HepG2 (cell line): ENCODE results near the gene RREB1. TPM values are rescaled to one million over a fixed set of nuclear protein-coding genes. Genes with fewer than 3 reads are reported as not detected.

Experiments
- CBFB ChIP-seq: sonication (generic); formaldehyde crosslinking; IDR thresholded peaks from 2 replicates; pipeline ENCODE4 v1.4.0; 2020; ENCODE audit warnings: missing genetic modification reagents
- FOXP1 ChIP-seq, 2 experiments: fragments of 450-650 bp in 1 of 2; IDR thresholded peaks; 2 replicates each; pipeline ENCODE4 v1.6.1; 2017 to 2018; ENCODE audit warnings: antibody characterized with exemption in 1 of 2
- GABPB1 ChIP-seq: IDR thresholded peaks from 2 replicates; pipeline ENCODE4 v1.6.1; 2016; ENCODE audit warnings: mild to moderate bottlenecking, missing genetic modification reagents, moderate library complexity, missing compliant biosample characterization
- HNRNPK ChIP-seq: fragments of 200-400 bp; formaldehyde crosslinking; IDR thresholded peaks from 2 replicates; pipeline ENCODE4 v1.6.1; 2018; ENCODE audit warnings: low read length, low read depth, moderate library complexity, mild to moderate bottlenecking; ENCODE audit not compliant: poor library complexity, severe bottlenecking
- KAT2B ChIP-seq: fragments of 150-350 bp; IDR thresholded peaks from 2 replicates; pipeline ENCODE4 v1.6.1; 2014; ENCODE audit warnings: low read depth, low read length, borderline replicate concordance
- KAT7 ChIP-seq: IDR thresholded peaks from 2 replicates; pipeline ENCODE4 v1.6.1; 2018; ENCODE audit warnings: borderline replicate concordance, missing compliant biosample characterization
- MATR3 ChIP-seq: sonication (generic); formaldehyde crosslinking; IDR thresholded peaks from 2 replicates; pipeline ENCODE4 v1.4.0; 2020; ENCODE audit warnings: missing genetic modification reagents
- MED13 ChIP-seq: sonication (generic); formaldehyde crosslinking; IDR thresholded peaks from 2 replicates; pipeline ENCODE4 v1.5.0; 2020; ENCODE audit warnings: missing genetic modification reagents
- MYC ChIP-seq: sonication (generic); formaldehyde crosslinking; IDR thresholded peaks from 2 replicates; pipeline ENCODE4 v1.9.0; 2021; ENCODE audit warnings: missing genetic modification reagents, borderline replicate concordance
- NONO ChIP-seq, 2 experiments: fragments of 450-650 bp in 1 of 2; sonication (generic) in 1 of 2; formaldehyde crosslinking in 1 of 2; IDR thresholded peaks in 1 of 2; conservative IDR thresholded peaks in 1 of 2; 2 replicates each; pipeline versions ENCODE4 v1.6.1 to v1.8.0; 2017 to 2022; ENCODE audit warnings: mild to moderate bottlenecking in 1 of 2, missing genetic modification reagents in 1 of 2, moderate library complexity in 1 of 2
- PCBP1 ChIP-seq: fragments of 200-400 bp; formaldehyde crosslinking; IDR thresholded peaks from 2 replicates; pipeline ENCODE4 v1.6.1; 2017; ENCODE audit warnings: mild to moderate bottlenecking, low read depth, low read length, borderline replicate concordance
- PHF21A ChIP-seq: sonication (generic); formaldehyde crosslinking; IDR thresholded peaks from 2 replicates; pipeline ENCODE4 v1.5.0; 2020; ENCODE audit warnings: mild to moderate bottlenecking, missing genetic modification reagents
- PRPF4 ChIP-seq: fragments of 200-400 bp; formaldehyde crosslinking; IDR thresholded peaks from 2 replicates; pipeline ENCODE4 v1.6.1; 2016; ENCODE audit warnings: low read length, low read depth; ENCODE audit not compliant: poor library complexity, severe bottlenecking
- RFX1 ChIP-seq: fragments of 450-650 bp; IDR thresholded peaks from 2 replicates; pipeline ENCODE4 v1.6.1; 2017
- SMAD9 ChIP-seq: sonication (generic); formaldehyde crosslinking; IDR thresholded peaks from 2 replicates; pipeline ENCODE4 v1.5.1; 2020; ENCODE audit warnings: mild to moderate bottlenecking, missing genetic modification reagents
- YY1 ChIP-seq: IDR thresholded peaks from 2 replicates; pipeline ENCODE4 v1.6.1; 2011; ENCODE audit warnings: low read length, low read depth, moderate library complexity, mild to moderate bottlenecking; ENCODE audit not compliant: insufficient read depth, insufficient replicate concordance
- ZNF263 ChIP-seq: sonication (generic); formaldehyde crosslinking; IDR thresholded peaks from 2 replicates; pipeline ENCODE4 v1.4.0; 2020; ENCODE audit warnings: missing genetic modification reagents
- ZNF574 ChIP-seq: sonication (generic); formaldehyde crosslinking; IDR thresholded peaks from 2 replicates; pipeline ENCODE4 v1.4.0; 2020; ENCODE audit warnings: missing genetic modification reagents
- ZNF724P ChIP-seq: sonication (generic); formaldehyde crosslinking; IDR thresholded peaks from 2 replicates; pipeline ENCODE4 v1.8.0; 2022; ENCODE audit warnings: missing genetic modification reagents, borderline replicate concordance
- ZSCAN25 ChIP-seq: sonication (generic); formaldehyde crosslinking; IDR thresholded peaks from 2 replicates; pipeline ENCODE4 v1.8.0; 2022; ENCODE audit warnings: mild to moderate bottlenecking, missing genetic modification reagents
- ZSCAN29 ChIP-seq: sonication (generic); formaldehyde crosslinking; conservative IDR thresholded peaks from 2 replicates; pipeline ENCODE4 v1.4.0; 2020; ENCODE audit warnings: mild to moderate bottlenecking, missing genetic modification reagents
- polyA plus RNA-seq, 8 experiments: library from polyadenylated mRNA; depleted of rRNA in 3 of 8; stranded (reverse) in 7 of 8; unstranded in 1 of 8; fragments of >200 nt; fragmentation: Illumina TruSeq in 4 of 8; extraction: Trizol in 4 of 8; gene quantifications; 2 replicates each; pipeline versions ENCODE4 v1.2.1 to v1.2.3, GENCODE V29; 2011 to 2016; ENCODE audit warnings: low read depth in 4 of 8, missing spikeins in 1 of 8, mixed read lengths in 1 of 8; ENCODE audit not compliant: insufficient read depth in 1 of 8
- total RNA-seq, 5 experiments: library from RNA; depleted of rRNA; stranded (reverse); fragments of >200 nt; fragmentation: Illumina TruSeq; extraction: Trizol; gene quantifications; 2 replicates each; pipeline ENCODE4 v1.2.3, GENCODE V29; 2016; ENCODE audit warnings: low read depth in 1 of 5
- TF ChIP-seq, protein P1 (sequence below): sonication (generic); formaldehyde crosslinking; IDR thresholded peaks from 2 replicates; pipeline ENCODE4 v1.4.0; 2020; ENCODE audit warnings: missing genetic modification reagents, borderline replicate concordance

RREB1 gene
- total and polyA plus RNA-seq, 2 of the 13 experiments (the other 11 are each of a cell fraction or from before 2014, with no cell fraction given), result 6.1 to 23.2 TPM

- no peak; the same call in 1 of the 2 replicates for TF ChIP-seq ZNF574 (CRISPR knock-in tag)
- TF ChIP-seq ZNF263 (CRISPR knock-in tag), result peak; percentile 83
- TF ChIP-seq MATR3 (CRISPR knock-in tag), result no peak
- 0 out of 2 replicates have a peak, but pooled peaks have one; percentile 32 for TF ChIP-seq PHF21A (CRISPR knock-in tag)
- TF ChIP-seq ZNF724P (CRISPR knock-in tag), result 0 out of 2 replicates have a peak, but pooled peaks have one; percentile 19
- peak; percentile 43; the same call in 1 of the 2 replicates for TF ChIP-seq MED13
- peak; percentile 66; the same call in 1 of the 2 replicates for TF ChIP-seq ZSCAN25 (CRISPR knock-in tag)
- TF ChIP-seq HNRNPK, result peak; percentile 94
- TF ChIP-seq, protein P1, sequence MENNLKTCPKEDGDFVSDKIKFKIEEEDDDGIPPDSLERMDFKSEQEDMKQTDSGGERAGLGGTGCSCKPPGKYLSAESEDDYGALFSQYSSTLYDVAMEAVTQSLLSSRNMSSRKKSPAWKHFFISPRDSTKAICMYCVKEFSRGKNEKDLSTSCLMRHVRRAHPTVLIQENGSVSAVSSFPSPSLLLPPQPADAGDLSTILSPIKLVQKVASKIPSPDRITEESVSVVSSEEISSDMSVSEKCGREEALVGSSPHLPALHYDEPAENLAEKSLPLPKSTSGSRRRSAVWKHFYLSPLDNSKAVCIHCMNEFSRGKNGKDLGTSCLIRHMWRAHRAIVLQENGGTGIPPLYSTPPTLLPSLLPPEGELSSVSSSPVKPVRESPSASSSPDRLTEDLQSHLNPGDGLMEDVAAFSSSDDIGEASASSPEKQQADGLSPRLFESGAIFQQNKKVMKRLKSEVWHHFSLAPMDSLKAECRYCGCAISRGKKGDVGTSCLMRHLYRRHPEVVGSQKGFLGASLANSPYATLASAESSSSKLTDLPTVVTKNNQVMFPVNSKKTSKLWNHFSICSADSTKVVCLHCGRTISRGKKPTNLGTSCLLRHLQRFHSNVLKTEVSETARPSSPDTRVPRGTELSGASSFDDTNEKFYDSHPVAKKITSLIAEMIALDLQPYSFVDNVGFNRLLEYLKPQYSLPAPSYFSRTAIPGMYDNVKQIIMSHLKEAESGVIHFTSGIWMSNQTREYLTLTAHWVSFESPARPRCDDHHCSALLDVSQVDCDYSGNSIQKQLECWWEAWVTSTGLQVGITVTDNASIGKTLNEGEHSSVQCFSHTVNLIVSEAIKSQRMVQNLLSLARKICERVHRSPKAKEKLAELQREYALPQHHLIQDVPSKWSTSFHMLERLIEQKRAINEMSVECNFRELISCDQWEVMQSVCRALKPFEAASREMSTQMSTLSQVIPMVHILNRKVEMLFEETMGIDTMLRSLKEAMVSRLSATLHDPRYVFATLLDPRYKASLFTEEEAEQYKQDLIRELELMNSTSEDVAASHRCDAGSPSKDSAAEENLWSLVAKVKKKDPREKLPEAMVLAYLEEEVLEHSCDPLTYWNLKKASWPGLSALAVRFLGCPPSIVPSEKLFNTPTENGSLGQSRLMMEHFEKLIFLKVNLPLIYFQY (CRISPR knock-in tag), result peak; percentile 68; the same call in 1 of the 2 replicates
- peak; percentile 27 for TF ChIP-seq YY1
- TF ChIP-seq RFX1, result no peak
- 0 out of 2 replicates have a peak, but pooled peaks have one; percentile 20 for TF ChIP-seq PCBP1
- TF ChIP-seq NONO (IDR thresholded peaks at IDR 0.05), result no peak
- TF ChIP-seq NONO (CRISPR knock-in tag; conservative IDR thresholded peaks at IDR 0.05), result peak; percentile 33; the same call in 1 of the 2 replicates
- no peak for TF ChIP-seq SMAD9 (CRISPR knock-in tag)
- TF ChIP-seq MYC (CRISPR knock-in tag), result peak; percentile 38; the same call in 1 of the 2 replicates
- TF ChIP-seq KAT2B, result no peak
- TF ChIP-seq KAT7 (CRISPR knock-in tag), result peak; percentile 13; the same call in 1 of the 2 replicates
- no peak for TF ChIP-seq FOXP1 (IDR thresholded peaks at IDR 0.05)
- 0 out of 2 replicates have a peak, but pooled peaks have one; percentile 12 for TF ChIP-seq FOXP1 (CRISPR knock-in tag; IDR thresholded peaks at IDR 0.05)
- TF ChIP-seq ZSCAN29 (CRISPR knock-in tag), result 0 out of 2 replicates have a peak, but pooled peaks have one; percentile 29
- peak; percentile 53 for TF ChIP-seq GABPB1 (CRISPR knock-in tag)
- TF ChIP-seq CBFB, result peak; percentile 26; the same call in 1 of the 2 replicates
- TF ChIP-seq PRPF4, result no peak
These were observed 619 bp downstream of the RREB1 start (continued) for GRCh38 chr6:7108196-7108963.
